HepG2 (cell line): ENCODE measurements around the gene CPT1C.

Experiments used
- ARNT2 ChIP-seq: sonication (generic); formaldehyde crosslinking; IDR thresholded peaks from 2 replicates; pipeline ENCODE4 v1.8.0; 2022; ENCODE audit warnings: mild to moderate bottlenecking, low read depth, missing genetic modification reagents, moderate library complexity
- BHLHE40 ChIP-seq: IDR thresholded peaks from 2 replicates; pipeline ENCODE4 v1.6.1; 2011; ENCODE audit warnings: low read length, improper control_type of control experiment
- CBFB ChIP-seq: sonication (generic); formaldehyde crosslinking; IDR thresholded peaks from 2 replicates; pipeline ENCODE4 v1.4.0; 2020; ENCODE audit warnings: missing genetic modification reagents
- CHD2 ChIP-seq: IDR thresholded peaks from 2 replicates; pipeline ENCODE4 v1.6.1; 2011; ENCODE audit warnings: low read depth, low read length, improper control_type of control experiment
- GTF3A ChIP-seq: sonication (generic); formaldehyde crosslinking; conservative IDR thresholded peaks from 2 replicates; pipeline ENCODE4 v1.4.0; 2020; ENCODE audit warnings: mild to moderate bottlenecking, missing genetic modification reagents
- HOXA9 ChIP-seq: sonication (generic); formaldehyde crosslinking; IDR thresholded peaks from 2 replicates; pipeline ENCODE4 v1.8.1; 2022; ENCODE audit warnings: missing genetic modification reagents, mild to moderate bottlenecking, moderate library complexity, borderline replicate concordance
- MAFG ChIP-seq: sonication (generic); formaldehyde crosslinking; IDR thresholded peaks from 2 replicates; pipeline ENCODE4 v1.5.1; 2020; ENCODE audit warnings: mild to moderate bottlenecking, missing genetic modification reagents
- MZF1 ChIP-seq: sonication (generic); formaldehyde crosslinking; IDR thresholded peaks from 2 replicates; pipeline ENCODE4 v1.8.1; 2023; ENCODE audit warnings: mild to moderate bottlenecking, missing genetic modification reagents, borderline replicate concordance
- SMARCC2 ChIP-seq: fragments of 450-650 bp; IDR thresholded peaks from 2 replicates; pipeline ENCODE4 v1.6.1; 2017; ENCODE audit warnings: antibody characterized with exemption, mild to moderate bottlenecking
- ZFP36L2 ChIP-seq: sonication (generic); formaldehyde crosslinking; IDR thresholded peaks from 2 replicates; pipeline ENCODE4 v1.4.0; 2020; ENCODE audit warnings: missing genetic modification reagents
- ZNF253 ChIP-seq: sonication (generic); formaldehyde crosslinking; IDR thresholded peaks from 2 replicates; pipeline ENCODE4 v1.8.0; 2022; ENCODE audit warnings: mild to moderate bottlenecking, missing genetic modification reagents, borderline replicate concordance
- TF ChIP-seq, protein P1 (sequence below): IDR thresholded peaks from 2 replicates; pipeline ENCODE4 v1.6.1; 2012; ENCODE audit warnings: inconsistent platforms
- TF ChIP-seq, protein P2 (sequence below): sonication (generic); formaldehyde crosslinking; IDR thresholded peaks from 2 replicates; pipeline ENCODE4 v1.5.0; 2020; ENCODE audit warnings: mild to moderate bottlenecking, missing genetic modification reagents, moderate library complexity

DNA sequence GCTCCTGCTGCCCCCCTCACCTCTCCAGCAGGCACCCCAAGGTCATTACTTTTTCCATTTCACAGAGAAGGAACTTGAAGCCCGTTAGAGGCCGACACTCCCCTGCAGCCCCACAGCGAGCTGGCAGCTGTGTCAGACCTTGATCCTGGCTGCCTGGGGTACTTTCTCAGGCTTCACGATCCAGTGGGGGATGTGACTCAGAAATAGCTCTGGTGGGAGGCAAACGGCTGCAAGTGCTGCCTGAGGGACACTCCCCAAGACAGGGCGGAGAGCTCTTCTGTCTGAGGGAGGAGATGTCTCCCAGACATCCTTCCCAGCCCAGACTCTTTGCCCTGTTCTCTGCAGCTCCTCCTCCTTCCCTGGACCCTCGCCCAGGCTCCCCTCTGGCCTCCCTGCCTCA, 67.4 kb downstream of the CPT1C start:
- TF ChIP-seq, protein P1, sequence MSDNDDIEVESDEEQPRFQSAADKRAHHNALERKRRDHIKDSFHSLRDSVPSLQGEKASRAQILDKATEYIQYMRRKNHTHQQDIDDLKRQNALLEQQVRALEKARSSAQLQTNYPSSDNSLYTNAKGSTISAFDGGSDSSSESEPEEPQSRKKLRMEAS = no peak
- TF ChIP-seq GTF3A (no peak), BHLHE40 (no peak), SMARCC2 (no peak), HOXA9 (CRISPR knock-in tag) (no peak), ARNT2 (CRISPR knock-in tag) (no peak), ZNF253 (CRISPR knock-in tag) (no peak), CBFB (CRISPR knock-in tag) (no peak), MZF1 (no peak), MAFG (no peak), ZFP36L2 (CRISPR knock-in tag) (no peak), CHD2 (no peak)
- TF ChIP-seq, protein P2, sequence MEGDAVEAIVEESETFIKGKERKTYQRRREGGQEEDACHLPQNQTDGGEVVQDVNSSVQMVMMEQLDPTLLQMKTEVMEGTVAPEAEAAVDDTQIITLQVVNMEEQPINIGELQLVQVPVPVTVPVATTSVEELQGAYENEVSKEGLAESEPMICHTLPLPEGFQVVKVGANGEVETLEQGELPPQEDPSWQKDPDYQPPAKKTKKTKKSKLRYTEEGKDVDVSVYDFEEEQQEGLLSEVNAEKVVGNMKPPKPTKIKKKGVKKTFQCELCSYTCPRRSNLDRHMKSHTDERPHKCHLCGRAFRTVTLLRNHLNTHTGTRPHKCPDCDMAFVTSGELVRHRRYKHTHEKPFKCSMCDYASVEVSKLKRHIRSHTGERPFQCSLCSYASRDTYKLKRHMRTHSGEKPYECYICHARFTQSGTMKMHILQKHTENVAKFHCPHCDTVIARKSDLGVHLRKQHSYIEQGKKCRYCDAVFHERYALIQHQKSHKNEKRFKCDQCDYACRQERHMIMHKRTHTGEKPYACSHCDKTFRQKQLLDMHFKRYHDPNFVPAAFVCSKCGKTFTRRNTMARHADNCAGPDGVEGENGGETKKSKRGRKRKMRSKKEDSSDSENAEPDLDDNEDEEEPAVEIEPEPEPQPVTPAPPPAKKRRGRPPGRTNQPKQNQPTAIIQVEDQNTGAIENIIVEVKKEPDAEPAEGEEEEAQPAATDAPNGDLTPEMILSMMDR (CRISPR knock-in tag) = no peak
